T-cell (primary cell): Measurements from ENCODE around the gene UBXN7. TPM values are rescaled to one million over a fixed set of nuclear protein-coding genes. Genes with fewer than 3 reads are reported as not detected.

ENCODE experiments used
- ATAC-seq, 4 experiments: fragments of 200-7000 bp in 3 of 4; fragments of 150-1000 bp in 1 of 4; cut with Tn5 transposase; replicated peaks in 1 of 4; 1 replicate in 3 of 4; 2 replicates in 1 of 4; pipeline ENCODE4 v1.10.0; 2021; ENCODE audit warnings: moderate library complexity in 3 of 4, mild to moderate bottlenecking in 2 of 4, moderate number of reproducible peaks in 1 of 4
- CTCF ChIA-PET, 2 donors: fragments of 300-600 bp; sonication (Branson Sonifier 250); formaldehyde crosslinking; loops; one replicate each; lab custom pipeline; 2022; ENCODE audit warnings: antibody characterized with exemption in 2 of 2; lab: Charles Lee
- POLR2A ChIA-PET, 2 donors: fragments of 300-600 bp; sonication (Branson Sonifier 250); formaldehyde crosslinking; loops; one replicate each; lab custom pipeline; 2022; ENCODE audit warnings: antibody characterized with exemption in 2 of 2; lab: Charles Lee
- DNase-seq, 35 experiments: peaks; one replicate each; pipeline versions ENCODE4 v3.0.0 to v3.0.0-alpha.2; 2013 to 2023
- H3K27ac ChIP-seq: one replicate; pipeline ENCODE4 v1.5.1; 2013; ENCODE audit warnings: low read length
- H3K27me3 ChIP-seq, 2 experiments: replicated peaks in 1 of 2; 1 replicate in 1 of 2; 2 replicates in 1 of 2; pipeline versions ENCODE4 v1.6.1 to v1.7.0; 2013; ENCODE audit warnings: low read length in 1 of 2, mixed read lengths in 1 of 2; ENCODE audit not compliant: control insufficient read depth in 2 of 2, insufficient read depth in 2 of 2; ENCODE audit errors: extremely low read depth in 1 of 2
- H3K36me3 ChIP-seq, 2 donors: 1 replicate in 1 of 2; 2 replicates in 1 of 2; pipeline versions ENCODE4 v1.6.1 to v1.7.0; 2013; ENCODE audit warnings: low read length in 1 of 2; ENCODE audit not compliant: control insufficient read depth in 2 of 2, insufficient read depth in 1 of 2; ENCODE audit errors: extremely low read depth in 1 of 2
- H3K4me1 ChIP-seq, 2 experiments: 1 replicate in 1 of 2; 2 replicates in 1 of 2; pipeline versions ENCODE4 v1.6.1 to v1.7.0; 2013; ENCODE audit warnings: low read length in 2 of 2, mixed read lengths in 1 of 2; ENCODE audit not compliant: insufficient read depth in 2 of 2, control insufficient read depth in 1 of 2; ENCODE audit errors: extremely low read depth in 1 of 2
- H3K4me3 ChIP-seq, 2 donors: 1 replicate in 1 of 2; 2 replicates in 1 of 2; pipeline versions ENCODE4 v1.5.1 to v1.7.0; 2013; ENCODE audit warnings: mild to moderate bottlenecking in 2 of 2, low read length in 1 of 2, moderate library complexity in 1 of 2; ENCODE audit not compliant: control insufficient read depth in 1 of 2; ENCODE audit errors: extremely low read depth in 1 of 2
- H3K9me3 ChIP-seq: 2 replicates; pipeline ENCODE4 v1.7.0; 2013
- H3K27ac Mint-ChIP-seq, 2 donors: one replicate each; pipeline ENCODE4 v1.8.0; 2020 to 2021; ENCODE audit warnings: mild to moderate bottlenecking in 2 of 2, mixed read lengths in 2 of 2
- H3K27me3 Mint-ChIP-seq, 2 donors: one replicate each; pipeline ENCODE4 v1.8.0; 2021 to 2022; ENCODE audit warnings: mixed read lengths in 2 of 2
- H3K36me3 Mint-ChIP-seq: one replicate; pipeline ENCODE4 v1.8.0; 2021; ENCODE audit warnings: mixed read lengths
- H3K4me1 Mint-ChIP-seq, 3 donors: one replicate each; pipeline ENCODE4 v1.8.0; 2020 to 2022; ENCODE audit warnings: mixed read lengths in 3 of 3, mild to moderate bottlenecking in 1 of 3
- H3K4me3 Mint-ChIP-seq, 3 donors: one replicate each; pipeline ENCODE4 v1.8.0; 2020 to 2022; ENCODE audit warnings: mild to moderate bottlenecking in 3 of 3, mixed read lengths in 3 of 3, moderate library complexity in 3 of 3
- H3K9me3 Mint-ChIP-seq, 3 donors: one replicate each; pipeline ENCODE4 v1.8.0; 2020 to 2022; ENCODE audit warnings: mixed read lengths in 3 of 3
- WGBS: methylation state at CpG from one replicate; pipeline ENCODE4 v1.1.5; 2013; ENCODE audit warnings: missing lambda C conversion rate; ENCODE audit not compliant: insufficient coverage; 5-methylcytosine and 5-hydroxymethylcytosine counted together
- total RNA-seq, 35 experiments: library from RNA in 6 of 35; stranded (reverse) in 6 of 35; fragments of 120-200 nt in 1 of 35; gene quantifications; one replicate each; pipeline versions ENCODE4 v1.2.1 to v1.2.4 and lab custom pipeline; 2013 to 2026

UBXN7 gene
- total RNA-seq, 5 donors from 2014 or later (not counting 1 experiment from before 2014, with no cell fraction given): 64.7 to 92.3 (median 74.8) TPM

DNA sequence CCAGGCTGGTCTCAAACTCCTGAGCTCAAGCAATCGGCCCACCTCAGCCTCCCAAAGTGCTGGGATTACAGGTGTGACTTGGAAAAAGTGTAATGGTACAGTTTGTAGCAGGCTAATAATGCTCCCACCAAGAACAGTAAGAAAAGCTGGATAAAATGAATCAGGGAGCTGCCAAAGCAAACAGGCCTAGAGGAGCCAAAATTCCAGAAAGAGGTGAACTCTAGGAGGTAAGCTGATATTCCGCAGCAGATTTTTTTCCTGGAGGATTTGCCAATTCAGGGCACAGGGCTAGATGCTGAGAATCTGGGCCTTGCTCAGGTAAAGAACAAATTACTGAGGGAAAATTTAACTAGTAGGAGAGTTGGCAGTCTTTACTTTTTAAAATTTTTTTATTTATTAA is 133.7 kb downstream of the UBXN7 start:
- no peak overlapping the region for H3K4me3 ChIP-seq
- no peaks in the 10 kb centered on the region for H3K9me3 ChIP-seq
- ChIA-PET CTCF (interaction anchor here (0.6 kb wide), 2 partner anchors 135 to 1606 kb away, joined by 3 to 11 read pairs; no protein-coding TSS in a partner anchor), POLR2A (interaction anchor here (0.6 to 0.7 kb wide), 2 partner anchors 10 kb away, joined by 5 read pairs; no protein-coding TSS in a partner anchor)
- no peaks in the 10 kb centered on the region for H3K27me3 ChIP-seq
- H3K27me3 Mint-ChIP-seq: no peaks in the 10 kb centered on the region
- ATAC-seq (no peak), DNase-seq (no peak)
- H3K27ac Mint-ChIP-seq: no peak overlapping the region
- H3K4me1 Mint-ChIP-seq: peaks cover 0 to 3% (median 0%) of the 10 kb centered on the region in 3 donors
- H3K4me1 ChIP-seq: no peaks in the 10 kb centered on the region
- no peak overlapping the region for H3K4me3 Mint-ChIP-seq
- H3K36me3 Mint-ChIP-seq: peaks cover 17% of the 10 kb centered on the region
- 88% methylated on average over 1 of the region's 2 CpGs for WGBS
- no peaks in the 10 kb centered on the region for H3K9me3 Mint-ChIP-seq
- no peak overlapping the region for H3K27ac ChIP-seq
- peaks cover 0 to 6% of the 10 kb centered on the region in 2 donors for H3K36me3 ChIP-seq

Other genes starting within 250 kb of the UBXN7 start
- under 1 TPM in 2 of 5 donors, not detected in 3; 0.49 to 0.54 TPM for gene ZDHHC19, start 221.0 kb downstream of the UBXN7 start, total RNA-seq
- gene SLC51A, start 215.9 kb downstream of the UBXN7 start, total RNA-seq: not detected
- gene PCYT1A, start 144.7 kb downstream of the UBXN7 start, total RNA-seq: 10 to 100 TPM; 61.1 to 87.9 (median 64.1) TPM
- 1 to 10 TPM; 3.2 to 8.5 (median 7.8) TPM for gene DYNLT2B, start 114.2 kb downstream of the UBXN7 start, total RNA-seq
- 1 to 10 TPM in 1 of 5 donors, under 1 TPM in 2, not detected in 2; 0.28 to 1.3 (median 0.53) TPM for gene TM4SF19, start 94.0 kb downstream of the UBXN7 start, total RNA-seq
- 10 to 100 TPM; 27.1 to 71.2 (median 64.8) TPM for gene RNF168, start 71.3 kb upstream of the UBXN7 start, total RNA-seq
- gene SMCO1, start 82.9 kb upstream of the UBXN7 start, total RNA-seq: not detected
- 10 to 100 TPM; 19.2 to 29.8 (median 25.5) TPM for gene WDR53, start 136.1 kb upstream of the UBXN7 start, total RNA-seq
- 1 to 10 TPM; 4.9 to 9.5 (median 8.2) TPM for gene FBXO45, start 136.2 kb upstream of the UBXN7 start, total RNA-seq
- 10 to 100 TPM in 4 of 5 donors, 1 to 10 TPM in 1; 7.6 to 16.8 (median 15.6) TPM for gene NRROS, start 207.3 kb upstream of the UBXN7 start, total RNA-seq